GM19025 (cell line): ENCODE data around the gene S100A6.
"Not testable (repeated sequence)": the region's sequence is repeated elsewhere in the genome, so short reads cannot be mapped to it uniquely, and the experiment has no call there.

Source experiments
- ATAC-seq: cut with Tn5 transposase; IDR thresholded peaks from one replicate; pipeline ENCODE4 v1.9.1; 2021; ENCODE audit warnings: mild to moderate bottlenecking, low read depth, moderate library complexity; ENCODE audit not compliant: unreplicated experiment

The S100A6 gene

GRCh38 chr1:153535242-153536011 is at the start of gene S100A6:
TSS of gene S100A6 (minus strand) at chr1:153535991. CDS start at chr1:153535339, 652 bp downstream.
- no peak for ATAC-seq

- ATAC-seq, result no peak
Measured at GRCh38 chr1:153585006-153585405, 49.2 kb upstream of the S100A6 start.

- ATAC-seq, result no peak
Measured at GRCh38 chr1:153583976-153584375, 48.2 kb upstream of the S100A6 start.

GRCh38 chr1:153583514-153583913 is 47.7 kb upstream of the S100A6 start:
- ATAC-seq, result not testable (repeated sequence)

- ATAC-seq, result not testable (repeated sequence)
Measured at GRCh38 chr1:153582836-153583235, 47.0 kb upstream of the S100A6 start.

GRCh38 chr1:153578936-153579335 is 43.1 kb upstream of the S100A6 start:
- no peak for ATAC-seq

GRCh38 chr1:153578490-153578889 is 42.7 kb upstream of the S100A6 start:
- ATAC-seq, result no peak

- no peak for ATAC-seq
Measured at GRCh38 chr1:153577624-153578051, 41.8 kb upstream of the S100A6 start.

GRCh38 chr1:153577138-153577537 is 41.3 kb upstream of the S100A6 start:
- ATAC-seq, result no peak

GRCh38 chr1:153575497-153575896 is 39.7 kb upstream of the S100A6 start:
- ATAC-seq, result not testable (repeated sequence)

- not testable (repeated sequence) for ATAC-seq
Measured at GRCh38 chr1:153575081-153575491, 39.3 kb upstream of the S100A6 start.

- ATAC-seq, result no peak
Measured at GRCh38 chr1:153573351-153573750, 37.6 kb upstream of the S100A6 start.

- ATAC-seq, result peak; percentile 58
Measured at GRCh38 chr1:153572569-153573015, 36.8 kb upstream of the S100A6 start.

GRCh38 chr1:153571706-153572105 is 35.9 kb upstream of the S100A6 start:
- no peak for ATAC-seq

- ATAC-seq, result no peak
Measured at GRCh38 chr1:153570874-153571273, 35.1 kb upstream of the S100A6 start.

GRCh38 chr1:153569465-153569864 is 33.7 kb upstream of the S100A6 start:
- no peak for ATAC-seq

- ATAC-seq, result no peak
Measured at GRCh38 chr1:153568367-153569099, 32.7 kb upstream of the S100A6 start.

GRCh38 chr1:153567621-153568366 is 32.0 kb upstream of the S100A6 start:
- no peak for ATAC-seq

GRCh38 chr1:153566414-153567371 is 30.9 kb upstream of the S100A6 start:
- peak; percentile 40 for ATAC-seq
